Measurements from ENCODE around the gene TLR1. TPM values are rescaled to one million over a fixed set of nuclear protein-coding genes. Genes with fewer than 3 reads are reported as not detected.

The TLR1 gene
- 10 to 100 TPM; 14.9 to 17.2 TPM for total RNA-seq

GRCh38 chr4:38804654-38805295 lies at the start of gene TLR1:
TLR1 (minus strand) TSS chr4:38804791; CDS start chr4:38798831, 5,960 bp downstream.
- POLR2A ChIA-PET = interaction anchor here (0.6 to 1.5 kb wide), 6 partner anchors 14 to 297 kb away, joined by 3 to 7 read pairs (median 4); partner anchors contain the start of gene FAM114A1
- Mint-ChIP-seq H3K4me1 (peaks cover 23% of the 10 kb centered on the region), H3K9me3 (peaks cover 9% of the 10 kb centered on the region), H3K27ac (peak within 1 kb of the TSS; percentile 97), H3K4me3 (peak within 1 kb of the TSS; percentile 99), H3K27me3 (no peaks in the 10 kb centered on the region), H3K36me3 (peaks cover 37% of the 10 kb centered on the region)
- no peak for DNase-seq
- peak; percentile 59 for ATAC-seq (ENCODE audit: low read depth)

- no peak for ATAC-seq (ENCODE audit: low read depth)
- Mint-ChIP-seq H3K36me3 (peaks cover 20% of the 10 kb centered on the region), H3K4me1 (no peaks in the 10 kb centered on the region), H3K4me3 (no peak overlapping the region), H3K27me3 (no peaks in the 10 kb centered on the region), H3K9me3 (peaks cover 17% of the 10 kb centered on the region), H3K27ac (no peak overlapping the region)
- POLR2A ChIA-PET = interaction anchor here (0.7 kb wide), 1 partner anchor 299 kb away, joined by 4 read pairs; no protein-coding TSS in a partner anchor
- no peak for DNase-seq
Observed at GRCh38 chr4:38846015-38846414, 41.4 kb upstream of the TLR1 start.

GRCh38 chr4:38842994-38843393 lies 38.4 kb upstream of the TLR1 start:
- Mint-ChIP-seq H3K4me1 (peaks cover 7% of the 10 kb centered on the region), H3K27ac (no peak overlapping the region), H3K36me3 (peaks cover 8% of the 10 kb centered on the region), H3K9me3 (no peaks in the 10 kb centered on the region), H3K4me3 (no peak overlapping the region), H3K27me3 (no peaks in the 10 kb centered on the region)
- ATAC-seq (ENCODE audit: low read depth) (no peak), DNase-seq (no peak)
- POLR2A ChIA-PET = no interaction called here

GRCh38 chr4:38837849-38838248 lies 33.3 kb upstream of the TLR1 start:
- Mint-ChIP-seq H3K4me1 (peaks cover 17% of the 10 kb centered on the region), H3K4me3 (no peak overlapping the region), H3K36me3 (peaks cover 20% of the 10 kb centered on the region), H3K9me3 (peaks cover 10% of the 10 kb centered on the region), H3K27me3 (no peaks in the 10 kb centered on the region), H3K27ac (no peak overlapping the region)
- DNase-seq (no peak), ATAC-seq (ENCODE audit: low read depth) (no peak)
- POLR2A ChIA-PET = no interaction called here

- ATAC-seq (ENCODE audit: low read depth) (no peak), DNase-seq (no peak)
- peaks cover 23% of the 10 kb centered on the region for H3K36me3 Mint-ChIP-seq
- peaks cover 10% of the 10 kb centered on the region for H3K9me3 Mint-ChIP-seq
- no peak overlapping the region for H3K4me3 Mint-ChIP-seq
- H3K27ac Mint-ChIP-seq = no peak overlapping the region
- H3K4me1 Mint-ChIP-seq = peaks cover 20% of the 10 kb centered on the region
- no peaks in the 10 kb centered on the region for H3K27me3 Mint-ChIP-seq
- POLR2A ChIA-PET = no interaction called here
Observed at GRCh38 chr4:38837334-38837733, 32.7 kb upstream of the TLR1 start.

- no peaks in the 10 kb centered on the region for H3K27me3 Mint-ChIP-seq
- peaks cover 12% of the 10 kb centered on the region for H3K9me3 Mint-ChIP-seq
- H3K36me3 Mint-ChIP-seq = peaks cover 24% of the 10 kb centered on the region
- H3K27ac Mint-ChIP-seq = no peak overlapping the region
- DNase-seq = no peak
- ATAC-seq (ENCODE audit: low read depth) = no peak
- POLR2A ChIA-PET = no interaction called here
- H3K4me3 Mint-ChIP-seq = no peak overlapping the region
- H3K4me1 Mint-ChIP-seq = peaks cover 20% of the 10 kb centered on the region
Observed at GRCh38 chr4:38834570-38834969, 30.0 kb upstream of the TLR1 start.

- no peaks in the 10 kb centered on the region for H3K27me3 Mint-ChIP-seq
- POLR2A ChIA-PET = interaction anchor here (0.5 kb wide), 2 partner anchors 26 to 27 kb away, joined by 3 read pairs; no protein-coding TSS in a partner anchor
- H3K27ac Mint-ChIP-seq = no peak overlapping the region
- peaks cover 11% of the 10 kb centered on the region for H3K4me1 Mint-ChIP-seq
- DNase-seq (no peak), ATAC-seq (ENCODE audit: low read depth) (no peak)
- H3K9me3 Mint-ChIP-seq = peaks cover 12% of the 10 kb centered on the region
- peaks cover 20% of the 10 kb centered on the region for H3K36me3 Mint-ChIP-seq
- no peak overlapping the region for H3K4me3 Mint-ChIP-seq
Observed at GRCh38 chr4:38832624-38833528, 28.3 kb upstream of the TLR1 start.

- peaks cover 17% of the 10 kb centered on the region for H3K36me3 Mint-ChIP-seq
Observed at GRCh38 chr4:38832206-38832605, 27.6 kb upstream of the TLR1 start.

GRCh38 chr4:38831653-38832052 lies 27.1 kb upstream of the TLR1 start:
- no peak for DNase-seq
- H3K9me3 Mint-ChIP-seq = peaks cover 10% of the 10 kb centered on the region
- peaks cover 14% of the 10 kb centered on the region for H3K36me3 Mint-ChIP-seq
- H3K27me3 Mint-ChIP-seq = no peaks in the 10 kb centered on the region
- POLR2A ChIA-PET = no interaction called here
- no peak for ATAC-seq (ENCODE audit: low read depth)
- H3K27ac Mint-ChIP-seq = no peak overlapping the region
- peaks cover 2% of the 10 kb centered on the region for H3K4me1 Mint-ChIP-seq
- H3K4me3 Mint-ChIP-seq = no peak overlapping the region

More at GRCh38 chr4:38832206-38832605, 27.6 kb upstream of the TLR1 start:
- Mint-ChIP-seq H3K27me3 (no peaks in the 10 kb centered on the region), H3K4me1 (peaks cover 5% of the 10 kb centered on the region), H3K27ac (no peak overlapping the region), H3K4me3 (no peak overlapping the region), H3K9me3 (peaks cover 12% of the 10 kb centered on the region)
- no peak for ATAC-seq (ENCODE audit: low read depth)
- POLR2A ChIA-PET = interaction anchor here (0.5 kb wide), 1 partner anchor 28 kb away, joined by 3 read pairs; no protein-coding TSS in a partner anchor
- DNase-seq = no peak

- DNase-seq (no peak), ATAC-seq (ENCODE audit: low read depth) (no peak)
- H3K36me3 Mint-ChIP-seq = peaks cover 11% of the 10 kb centered on the region
- no peaks in the 10 kb centered on the region for H3K27me3 Mint-ChIP-seq
- POLR2A ChIA-PET = no interaction called here
- H3K27ac Mint-ChIP-seq = no peak overlapping the region
- H3K9me3 Mint-ChIP-seq = peaks cover 13% of the 10 kb centered on the region
- H3K4me1 Mint-ChIP-seq = peaks cover 2% of the 10 kb centered on the region
- no peak overlapping the region for H3K4me3 Mint-ChIP-seq
Observed at GRCh38 chr4:38829237-38829636, 24.6 kb upstream of the TLR1 start.

- peaks cover 12% of the 10 kb centered on the region for H3K36me3 Mint-ChIP-seq
Observed at GRCh38 chr4:38823766-38824165, 19.2 kb upstream of the TLR1 start.

GRCh38 chr4:38822748-38823303 lies 18.2 kb upstream of the TLR1 start:
- DNase-seq (no peak), ATAC-seq (ENCODE audit: low read depth) (no peak)
- H3K27me3 Mint-ChIP-seq = no peaks in the 10 kb centered on the region
- peaks cover 12% of the 10 kb centered on the region for H3K36me3 Mint-ChIP-seq
- POLR2A ChIA-PET = no interaction called here
- no peak overlapping the region for H3K27ac Mint-ChIP-seq
- no peak overlapping the region for H3K4me3 Mint-ChIP-seq
- peaks cover 18% of the 10 kb centered on the region for H3K9me3 Mint-ChIP-seq
- H3K4me1 Mint-ChIP-seq = peaks cover 7% of the 10 kb centered on the region

More at GRCh38 chr4:38823766-38824165, 19.2 kb upstream of the TLR1 start:
- no peaks in the 10 kb centered on the region for H3K27me3 Mint-ChIP-seq
- H3K27ac Mint-ChIP-seq = no peak overlapping the region
- no peak for DNase-seq
- peaks cover 18% of the 10 kb centered on the region for H3K9me3 Mint-ChIP-seq
- ATAC-seq (ENCODE audit: low read depth) = no peak
- POLR2A ChIA-PET = no interaction called here
- H3K4me1 Mint-ChIP-seq = peaks cover 7% of the 10 kb centered on the region
- no peak overlapping the region for H3K4me3 Mint-ChIP-seq

GRCh38 chr4:38821739-38822138 lies 17.1 kb upstream of the TLR1 start:
- POLR2A ChIA-PET = no interaction called here
- H3K27me3 Mint-ChIP-seq = no peaks in the 10 kb centered on the region

More at GRCh38 chr4:38821739-38822138, 17.1 kb upstream of the TLR1 start:
- DNase-seq (no peak), ATAC-seq (ENCODE audit: low read depth) (no peak)
- no peak overlapping the region for H3K27ac Mint-ChIP-seq
- peaks cover 18% of the 10 kb centered on the region for H3K9me3 Mint-ChIP-seq
- no peak overlapping the region for H3K4me3 Mint-ChIP-seq
- H3K4me1 Mint-ChIP-seq = peaks cover 7% of the 10 kb centered on the region
- peaks cover 10% of the 10 kb centered on the region for H3K36me3 Mint-ChIP-seq
